ENCODE results near the gene CCN5.

Gene CCN5

DNA sequence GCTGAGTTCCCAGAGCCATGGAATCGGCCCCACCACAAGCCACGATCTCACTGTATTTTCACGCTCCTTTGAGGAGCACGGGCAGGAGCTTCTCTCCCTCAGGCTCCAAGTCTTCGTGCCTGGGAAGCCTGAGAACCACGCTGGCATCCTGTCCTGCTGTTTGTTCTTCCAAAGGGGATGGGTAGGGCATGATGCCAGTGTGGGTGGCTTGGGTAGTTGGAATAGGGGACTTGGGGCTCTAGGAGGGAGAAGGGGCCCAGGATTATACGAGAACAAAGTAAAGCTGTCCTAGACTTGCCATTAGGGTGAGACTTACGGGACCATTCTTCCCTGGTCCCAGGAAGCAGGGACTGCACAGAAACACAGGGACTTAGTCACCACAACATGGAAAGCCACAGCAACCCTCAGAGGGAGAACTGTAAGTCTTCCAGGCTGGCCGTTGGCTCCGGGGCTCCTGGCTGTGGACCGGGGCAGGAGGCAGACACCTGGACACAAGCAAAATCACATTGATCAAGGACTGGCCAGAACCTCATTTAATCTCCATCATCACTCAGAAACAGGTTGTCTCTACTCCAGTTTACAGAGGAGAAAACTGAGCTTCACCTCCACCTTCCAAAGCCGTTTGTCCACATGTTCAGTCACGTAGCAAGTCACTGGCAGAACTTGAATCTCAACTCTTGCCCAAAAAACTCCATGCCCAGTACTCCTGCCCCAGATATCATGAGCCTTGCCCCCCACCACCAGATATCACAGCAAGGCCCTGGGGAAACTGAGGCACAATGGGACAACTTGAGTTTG lies 1.3 kb downstream of the CCN5 start:
- no peak for DNase-seq

GRCh38 chr20:44717986-44718385 lies 2.8 kb downstream of the CCN5 start:
- DNase-seq: no peak

DNA sequence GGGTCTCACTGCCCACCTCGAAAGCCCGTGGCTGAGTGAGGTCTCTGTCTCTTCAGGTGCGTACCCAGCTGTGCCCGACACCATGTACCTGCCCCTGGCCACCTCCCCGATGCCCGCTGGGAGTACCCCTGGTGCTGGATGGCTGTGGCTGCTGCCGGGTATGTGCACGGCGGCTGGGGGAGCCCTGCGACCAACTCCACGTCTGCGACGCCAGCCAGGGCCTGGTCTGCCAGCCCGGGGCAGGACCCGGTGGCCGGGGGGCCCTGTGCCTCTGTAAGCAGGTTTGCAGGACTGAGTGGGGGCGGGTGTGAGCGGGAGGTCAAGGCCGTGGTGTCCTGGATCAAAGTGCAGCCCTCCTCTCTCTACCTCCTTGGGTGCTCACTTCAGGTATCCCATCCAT lies 4.7 kb downstream of the CCN5 start:
- no peak for DNase-seq

DNA sequence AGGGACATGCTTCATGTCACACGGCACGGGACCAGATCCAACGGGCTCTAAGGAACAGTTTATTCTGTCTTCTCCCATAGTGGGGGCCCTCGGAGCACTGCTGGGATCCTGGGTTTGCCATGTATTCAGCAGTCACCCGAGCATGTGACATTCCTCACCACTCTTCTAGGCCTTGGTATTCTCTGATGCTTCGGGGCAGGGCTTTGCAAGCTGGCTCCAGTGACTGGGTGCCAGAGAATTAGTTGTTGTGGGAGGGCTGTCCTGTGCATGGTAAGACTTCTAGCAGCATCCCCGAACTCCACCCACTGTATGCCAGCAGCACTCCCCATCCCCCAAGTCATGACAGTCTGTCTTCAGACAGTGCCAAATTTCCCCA lies 5.4 kb downstream of the CCN5 start:
- peak; percentile 71 for DNase-seq

DNA sequence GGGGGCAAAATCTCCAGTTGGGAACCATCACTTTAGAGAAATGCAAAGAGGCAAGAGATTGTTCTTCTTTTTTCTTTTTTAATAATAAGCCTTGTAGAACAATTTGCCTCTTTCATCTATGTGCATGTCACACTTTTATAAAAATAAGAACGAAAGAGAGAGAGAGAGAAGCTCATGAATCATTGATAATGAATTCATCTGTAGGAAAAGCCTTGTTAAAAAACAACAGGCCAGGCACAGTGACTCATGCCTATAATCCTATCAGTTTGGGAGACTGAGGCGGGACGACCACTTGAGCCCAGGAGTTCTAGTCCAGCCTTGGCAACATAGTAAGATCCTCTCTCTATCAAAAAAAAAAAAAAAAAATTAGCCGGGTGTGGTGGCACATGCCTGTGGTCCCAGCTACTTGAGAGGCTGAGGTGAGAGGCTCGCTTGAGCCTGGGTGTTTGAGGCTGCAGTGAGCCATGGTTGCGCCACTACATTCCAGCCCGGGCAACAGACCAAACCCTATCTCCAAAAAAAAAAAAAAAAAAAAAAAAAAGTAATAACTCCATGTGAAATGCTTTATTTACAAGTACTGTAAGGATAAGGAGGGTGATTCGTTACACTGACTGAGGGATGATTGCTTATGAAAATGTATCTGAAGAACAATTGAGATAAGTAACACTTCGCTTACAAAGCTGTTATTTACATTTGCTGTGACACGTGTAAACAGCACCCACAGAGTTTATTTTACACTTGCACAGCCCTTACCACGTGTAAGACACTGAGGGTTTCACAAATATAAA lies 6.0 kb downstream of the CCN5 start:
- DNase-seq: peak; percentile 84

- no peak for DNase-seq
Observed at GRCh38 chr20:44721785-44722054, 6.6 kb downstream of the CCN5 start.

GRCh38 chr20:44722990-44723389 lies 7.8 kb downstream of the CCN5 start:
- no peak for DNase-seq

DNA sequence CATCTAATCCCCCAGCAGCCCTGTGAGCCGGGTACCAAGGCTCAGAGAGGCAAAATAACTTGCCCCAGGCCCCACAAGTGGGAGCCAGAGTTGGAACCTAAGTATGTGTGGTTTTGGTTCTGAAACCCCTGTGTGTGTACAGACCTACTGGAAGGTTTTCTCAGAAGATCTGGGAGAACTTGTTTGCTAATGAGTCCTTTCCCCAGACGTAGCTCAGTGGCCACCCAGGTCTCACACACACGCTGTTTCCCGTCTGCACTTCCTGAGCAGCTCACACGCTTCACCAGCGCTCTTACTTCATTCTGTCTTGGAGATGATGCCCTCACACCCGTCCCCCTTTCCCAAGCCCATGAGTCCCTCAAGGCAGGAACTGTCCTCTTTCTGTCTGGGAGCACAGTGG lies 8.2 kb downstream of the CCN5 start:
- DNase-seq: peak; percentile 26

GRCh38 chr20:44723798-44724362 lies 8.7 kb downstream of the CCN5 start:
- DNase-seq: no peak

GRCh38 chr20:44724423-44725091 lies 9.4 kb downstream of the CCN5 start:
- no peak for DNase-seq

DNA sequence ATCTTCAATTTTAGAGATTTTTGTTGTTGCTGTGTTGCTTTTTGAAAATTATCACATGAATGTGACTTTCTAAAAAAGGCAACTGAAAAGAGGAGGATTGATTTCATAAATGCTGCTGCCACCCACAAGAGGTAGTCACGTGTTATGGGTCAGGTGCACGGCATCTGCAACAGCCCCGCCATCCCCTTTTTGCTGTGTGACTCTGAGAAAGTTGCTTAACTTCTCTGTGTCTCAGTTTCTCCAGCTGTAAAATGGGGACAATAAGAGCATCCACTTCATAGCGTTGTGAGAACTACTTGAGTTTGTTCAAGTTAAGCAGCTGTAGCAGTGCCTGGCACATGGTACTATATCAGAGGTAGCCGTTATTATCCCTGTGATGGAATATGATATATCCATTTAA lies 10.7 kb downstream of the CCN5 start:
- DNase-seq: no peak

- no peak for DNase-seq
Observed at GRCh38 chr20:44727039-44727438, 11.9 kb downstream of the CCN5 start.

DNA sequence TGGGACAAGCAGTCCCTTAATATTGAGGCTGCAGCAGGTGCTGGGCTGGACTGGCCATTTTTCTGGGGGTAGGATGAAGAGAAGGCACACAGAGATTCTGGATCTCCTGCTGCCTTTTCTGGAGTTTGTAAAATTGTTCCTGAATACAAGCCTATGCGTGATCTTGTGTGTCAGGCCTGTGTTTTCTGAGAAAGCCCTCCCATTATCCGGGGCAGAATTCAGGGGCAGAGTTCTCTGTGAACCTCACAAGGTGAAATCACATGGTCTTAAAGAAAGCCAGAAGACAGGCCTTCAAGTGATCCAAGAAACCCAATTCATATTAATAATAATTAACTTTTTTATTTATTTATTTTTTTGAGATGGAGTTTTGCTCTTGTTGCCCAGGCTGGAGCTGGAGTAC lies 12.5 kb downstream of the CCN5 start:
- DNase-seq: no peak

DNA sequence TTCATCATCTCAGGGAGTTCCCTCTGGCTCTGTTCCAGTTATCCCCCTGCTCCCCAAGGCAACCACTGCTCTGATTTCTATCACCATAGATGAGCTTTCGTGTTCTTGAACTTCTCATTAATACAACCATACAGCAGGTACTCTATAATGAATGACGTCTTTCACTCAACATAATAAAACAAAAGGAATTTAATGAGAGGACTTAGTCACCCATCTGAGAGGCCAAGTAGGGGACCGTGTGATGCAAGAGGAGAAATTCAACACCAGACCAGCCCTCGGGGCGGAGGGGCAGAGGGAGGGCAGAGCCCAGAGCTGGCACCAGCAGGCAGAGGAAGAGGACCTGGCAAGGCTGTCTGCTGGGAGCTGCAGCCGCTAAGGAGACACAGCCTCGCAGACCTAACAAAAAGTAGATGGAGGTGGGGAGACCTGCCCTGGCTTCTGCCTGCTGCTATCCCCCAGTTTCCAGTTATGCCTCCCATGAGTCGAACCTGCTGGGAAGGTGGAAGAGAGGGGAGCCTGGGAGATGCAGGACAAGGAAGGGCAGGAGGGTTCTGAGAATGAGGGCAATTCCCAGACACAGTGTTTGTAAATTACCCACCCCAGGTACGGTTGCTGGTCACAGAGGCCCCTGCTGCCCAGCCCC lies 13.8 kb downstream of the CCN5 start:
- peak; percentile 85 for DNase-seq

- peak; percentile 96 for DNase-seq
Observed at GRCh38 chr20:44730441-44730840, 15.3 kb downstream of the CCN5 start.

- DNase-seq: no peak
Observed at GRCh38 chr20:44731657-44732056, 16.5 kb downstream of the CCN5 start.

DNA sequence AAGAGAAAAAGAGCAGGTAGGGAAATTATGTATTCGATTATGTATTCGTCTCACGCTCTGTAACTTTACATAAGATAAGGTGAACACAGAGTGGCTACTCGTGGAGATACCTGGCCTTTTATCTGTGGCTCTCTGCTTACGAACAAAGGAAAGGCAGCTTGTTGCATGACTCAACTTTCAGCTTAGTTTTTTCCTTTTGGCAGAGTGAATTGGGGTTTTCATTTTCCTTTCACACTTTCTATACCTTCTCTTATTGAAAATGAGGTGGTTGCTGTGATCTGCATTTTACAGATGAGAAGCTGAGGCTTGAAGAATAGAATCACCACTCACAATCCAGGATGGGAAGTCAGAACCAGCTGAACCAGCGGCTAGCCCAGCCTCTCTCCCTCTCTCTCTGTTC lies 17.2 kb downstream of the CCN5 start:
- no peak for DNase-seq

DNA sequence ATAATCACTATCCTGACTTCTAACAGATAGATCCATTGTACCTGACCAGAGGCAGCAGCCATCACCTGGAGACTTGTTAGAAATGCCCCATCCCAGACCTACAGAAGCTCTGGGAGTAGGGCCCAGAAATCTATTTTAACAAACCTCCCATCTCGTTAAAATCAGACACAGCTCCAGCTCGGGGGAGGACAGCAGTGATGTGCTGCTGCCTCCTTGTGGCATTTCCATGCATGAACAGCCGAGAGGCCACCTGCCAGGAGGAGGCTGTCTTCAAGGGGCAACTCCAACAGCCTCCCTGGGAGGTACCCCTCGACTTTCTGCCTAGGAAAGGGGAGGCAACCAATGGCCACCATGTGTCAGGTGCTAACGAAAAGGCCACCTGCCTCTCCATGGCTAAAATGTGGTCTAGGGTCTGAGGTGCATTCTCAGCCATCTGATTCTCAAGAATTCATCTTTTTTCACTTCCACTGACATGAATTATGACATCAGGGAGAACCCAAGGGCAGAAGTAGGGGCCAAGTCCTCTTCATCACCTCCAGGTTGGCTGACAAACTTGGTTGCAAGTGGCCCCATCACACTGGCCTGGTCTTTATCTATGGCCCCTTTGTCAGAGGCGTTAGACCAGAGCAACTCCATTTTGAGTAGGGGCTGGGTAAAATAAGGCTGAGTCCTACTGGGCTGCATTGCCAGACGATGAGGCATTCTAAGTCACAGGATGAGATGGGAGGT lies 18.3 kb downstream of the CCN5 start:
- peak; percentile 68 for DNase-seq

DNA sequence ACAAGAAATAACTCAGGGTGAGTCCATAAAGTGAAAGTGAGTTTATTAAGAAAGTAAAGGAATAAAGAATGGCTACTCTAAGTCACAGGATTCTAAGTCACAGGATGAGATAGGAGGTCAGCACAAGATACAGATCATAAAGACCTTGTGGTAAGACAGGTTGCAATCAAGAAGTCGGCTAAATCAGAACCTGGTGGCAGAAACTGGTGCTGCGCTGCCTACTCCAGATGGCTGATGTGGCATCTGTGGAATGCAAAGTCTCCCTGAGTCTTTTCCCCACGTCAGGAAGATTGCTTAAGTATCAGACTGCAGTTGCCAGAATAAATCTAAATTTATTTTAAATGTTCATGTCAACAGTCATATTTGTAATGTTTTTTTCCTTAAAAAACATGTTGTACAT lies 19.8 kb downstream of the CCN5 start:
- peak; percentile 77 for DNase-seq

GRCh38 chr20:44735816-44736169 lies 20.6 kb downstream of the CCN5 start:
- DNase-seq: no peak

- peak; percentile 90 for DNase-seq
Observed at GRCh38 chr20:44736170-44737021, 21.2 kb downstream of the CCN5 start.

All from fibroblast of skin of abdomen (primary cell).